ENCODE measurements around the gene MCIDAS.
A peak's percentile ranks its signal among the peaks of the same experiment; 100 is the strongest.

- TF ChIP-seq EP300 (IDR thresholded peaks at IDR 0.05) (no peak), POLR2A (IDR thresholded peaks at IDR 0.05) (no peak), CTCF (IDR thresholded peaks at IDR 0.05) (peak in 4 of 7 experiments; percentile 5 to 30 (median 18)), POLR2AphosphoS5 (IDR thresholded peaks at IDR 0.05) (no peak)
Observed at GRCh38 chr5:55226934-55227663, at the start of gene MCIDAS.

All from stomach (tissue), 4 donors.